Esophagus (tissue), 2 donors: ENCODE measurements around the gene RASA2. TPM values are rescaled to one million over a fixed set of nuclear protein-coding genes. Genes with fewer than 3 reads are reported as not detected.
"Not testable (repeated sequence)": the region's sequence is repeated elsewhere in the genome, so short reads cannot be mapped to it uniquely, and the experiment has no call there.

ENCODE experiments used
- H3K27ac ChIP-seq, 2 donors: one replicate each; pipeline ENCODE4 v1.5.1; 2013; ENCODE audit warnings: low read depth in 2 of 2, mild to moderate bottlenecking in 2 of 2, inconsistent platforms in 1 of 2, low read length in 1 of 2, moderate library complexity in 1 of 2
- H3K27me3 ChIP-seq, 2 donors: one replicate each; pipeline ENCODE4 v1.6.1; 2013; ENCODE audit warnings: low read length in 2 of 2, control low read depth in 1 of 2, mild to moderate bottlenecking in 1 of 2; ENCODE audit not compliant: insufficient read depth in 2 of 2, control insufficient read depth in 1 of 2
- H3K36me3 ChIP-seq, 2 donors: one replicate each; pipeline ENCODE4 v1.6.1; 2013; ENCODE audit warnings: low read length in 1 of 2; ENCODE audit not compliant: control insufficient read depth in 2 of 2, insufficient read depth in 2 of 2
- H3K4me1 ChIP-seq, 2 donors: one replicate each; pipeline ENCODE4 v1.6.1; 2013; ENCODE audit warnings: low read length in 1 of 2; ENCODE audit not compliant: control insufficient read depth in 2 of 2, insufficient read depth in 2 of 2
- H3K4me3 ChIP-seq, 2 donors: one replicate each; pipeline ENCODE4 v1.5.1; 2013; ENCODE audit warnings: low read length in 2 of 2, mild to moderate bottlenecking in 2 of 2, low read depth in 1 of 2, moderate library complexity in 1 of 2
- H3K9me3 ChIP-seq, 2 donors: one replicate each; pipeline ENCODE4 v1.6.1; 2013; ENCODE audit warnings: mild to moderate bottlenecking in 2 of 2, low read depth in 1 of 2, low read length in 1 of 2, moderate library complexity in 1 of 2; ENCODE audit not compliant: control insufficient read depth in 2 of 2, insufficient read depth in 1 of 2
- WGBS, 2 donors: extraction: QIAGEN DNeasy Blood & Tissue Kit; methylation state at CpG; one replicate each; pipeline ENCODE4 v1.1.7; 2013; 5-methylcytosine and 5-hydroxymethylcytosine counted together
- polyA plus RNA-seq, 2 donors: library from polyadenylated mRNA; stranded (reverse); fragments of 200-250 nt; gene quantifications; one replicate each; pipeline ENCODE4 v1.2.3, GENCODE V29; 2013
- donor health status: healthy with polysubstance abuse.
- donor health status: Bipolar disorder and iron deficiency.

RASA2 gene
- polyA plus RNA-seq, 2 donors: 4.0 to 6.9 TPM

DNA sequence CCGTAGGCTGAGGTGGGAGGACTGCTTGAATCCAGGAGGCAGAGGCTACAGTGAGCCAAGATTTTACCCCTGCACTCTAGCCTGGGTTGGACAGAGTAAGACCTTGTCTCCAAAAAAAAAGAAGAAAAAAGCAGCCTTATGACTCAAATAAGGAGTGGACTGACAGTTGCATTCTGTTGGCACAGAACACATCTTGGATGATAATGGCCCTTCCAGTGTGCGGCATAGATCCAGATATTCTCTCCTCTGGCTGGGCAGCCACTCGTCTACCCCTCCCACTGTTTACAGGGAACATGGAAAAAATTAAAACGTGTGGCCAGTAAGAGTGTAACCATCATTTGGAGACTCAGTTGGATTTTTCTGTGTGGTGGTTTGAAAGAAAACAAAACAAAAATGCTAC lies 132.6 kb downstream of the RASA2 start:
- Histone ChIP-seq H3K4me1 (no peaks in the 10 kb centered on the region), H3K4me3 (no peak overlapping the region), H3K27me3 (no peaks in the 10 kb centered on the region), H3K36me3 (no peaks in the 10 kb centered on the region), H3K27ac (no peak overlapping the region), H3K9me3 (no peaks in the 10 kb centered on the region)
- WGBS, 2 donors: 65 to 68% methylated on average over 4 of the region's 4 CpGs

DNA sequence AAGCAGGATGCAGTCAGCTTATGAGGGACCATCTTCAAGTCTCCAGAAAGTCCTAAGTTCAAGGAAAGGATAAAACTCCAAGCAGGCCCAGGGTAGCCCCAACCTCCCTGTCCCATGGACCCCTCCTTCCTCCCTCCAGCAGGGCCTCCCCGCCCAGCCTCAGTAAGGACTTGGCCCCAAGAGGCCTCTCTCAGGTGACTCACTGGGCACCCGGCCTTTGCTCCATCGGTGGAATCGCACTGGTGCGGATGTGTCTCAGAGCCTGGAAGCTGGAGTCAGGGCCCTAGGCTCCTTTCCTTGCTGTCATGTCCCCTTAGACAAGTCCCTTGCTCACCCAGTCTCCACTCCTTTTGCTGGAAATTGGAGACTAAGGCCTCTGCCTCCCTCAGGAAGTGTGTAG lies 136.9 kb downstream of the RASA2 start:
- Histone ChIP-seq H3K27me3 (no peaks in the 10 kb centered on the region), H3K4me3 (no peak overlapping the region), H3K36me3 (no peaks in the 10 kb centered on the region), H3K9me3 (no peaks in the 10 kb centered on the region), H3K4me1 (no peaks in the 10 kb centered on the region), H3K27ac (no peak overlapping the region)
- WGBS, 2 donors: 75 to 78% methylated on average over 5 of the region's 5 CpGs

DNA sequence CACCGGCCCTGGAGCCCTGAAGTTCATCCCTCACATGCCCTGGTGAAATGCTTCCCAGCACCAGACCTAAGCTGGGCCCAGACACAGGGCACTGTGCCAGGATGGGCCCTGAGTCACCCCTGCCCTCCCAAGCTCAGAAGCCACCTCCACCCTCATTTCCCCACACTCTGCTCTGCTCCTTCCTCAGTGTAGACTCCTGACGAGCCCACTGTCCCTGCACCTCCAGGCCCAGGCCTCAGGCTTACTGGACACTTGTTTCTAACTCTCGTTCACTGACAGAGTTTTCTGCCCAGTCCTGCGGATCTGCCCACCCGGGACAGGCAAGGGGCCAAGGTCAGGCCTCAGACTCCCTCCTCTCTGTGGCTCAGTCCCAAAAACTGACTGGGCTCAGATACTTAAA lies 138.7 kb downstream of the RASA2 start:
- Histone ChIP-seq H3K27me3 (no peaks in the 10 kb centered on the region), H3K36me3 (no peaks in the 10 kb centered on the region), H3K4me3 (no peak overlapping the region), H3K9me3 (peaks cover 0 to 2% of the 10 kb centered on the region in 2 donors), H3K4me1 (no peaks in the 10 kb centered on the region), H3K27ac (no peak overlapping the region)
- 54 to 67% methylated on average over 5 of the region's 5 CpGs for WGBS, 2 donors

DNA sequence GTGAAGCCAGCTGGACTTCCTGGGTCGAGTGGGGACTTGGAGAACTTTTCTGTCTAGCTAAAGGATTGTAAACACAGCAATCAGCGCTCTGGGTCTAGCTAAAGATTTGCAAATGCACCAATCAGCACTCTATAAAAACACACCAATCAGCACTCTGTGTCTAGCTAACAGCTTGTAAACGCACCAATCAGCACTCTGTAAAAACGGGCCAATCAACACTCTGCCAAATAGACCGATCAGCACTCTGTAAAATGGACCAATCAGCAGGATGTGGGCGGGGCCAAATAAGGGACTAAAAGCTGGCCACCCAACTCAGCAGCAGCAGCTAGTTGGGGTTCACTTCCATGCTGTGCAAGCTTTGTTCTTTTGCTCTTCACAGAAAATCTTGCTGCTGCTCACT lies 141.5 kb downstream of the RASA2 start:
- not testable (repeated sequence) for H3K4me1 ChIP-seq, H3K27me3 ChIP-seq, H3K36me3 ChIP-seq, H3K27ac ChIP-seq, H3K4me3 ChIP-seq, H3K9me3 ChIP-seq
- 76 to 82% methylated on average over 6 of the region's 6 CpGs for WGBS, 2 donors

DNA sequence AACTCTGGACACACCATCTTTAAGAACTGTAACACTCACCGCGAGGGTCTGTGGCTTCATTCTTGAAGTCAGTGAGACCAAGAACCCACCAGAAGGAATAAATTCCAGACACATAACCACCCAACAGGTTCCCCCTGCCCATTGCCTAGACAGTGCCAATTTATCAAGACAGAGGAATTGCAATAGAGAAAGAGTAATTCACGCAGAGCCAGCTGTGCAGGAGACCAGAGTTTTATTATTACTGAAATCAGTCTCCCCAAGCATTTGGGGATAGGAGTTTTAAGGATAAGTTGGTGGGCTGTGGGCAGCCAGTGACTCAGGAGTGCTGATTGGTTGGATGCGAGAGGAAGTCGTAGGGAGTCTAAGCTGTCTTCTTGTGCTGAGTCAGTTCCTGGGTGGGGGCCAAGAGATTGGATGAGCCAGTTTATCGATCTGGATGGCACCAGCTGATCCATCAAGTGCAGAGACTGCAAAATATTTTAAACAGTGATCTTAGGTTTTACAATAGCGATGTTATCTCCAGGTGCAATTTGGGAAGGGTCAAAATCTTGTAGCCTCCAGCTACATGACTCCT lies 142.1 kb downstream of the RASA2 start:
- 76 to 78% methylated on average over 7 of the region's 7 CpGs for WGBS, 2 donors
- H3K4me1 ChIP-seq, H3K27me3 ChIP-seq, H3K9me3 ChIP-seq, H3K27ac ChIP-seq, H3K4me3 ChIP-seq, H3K36me3 ChIP-seq: not testable (repeated sequence)

DNA sequence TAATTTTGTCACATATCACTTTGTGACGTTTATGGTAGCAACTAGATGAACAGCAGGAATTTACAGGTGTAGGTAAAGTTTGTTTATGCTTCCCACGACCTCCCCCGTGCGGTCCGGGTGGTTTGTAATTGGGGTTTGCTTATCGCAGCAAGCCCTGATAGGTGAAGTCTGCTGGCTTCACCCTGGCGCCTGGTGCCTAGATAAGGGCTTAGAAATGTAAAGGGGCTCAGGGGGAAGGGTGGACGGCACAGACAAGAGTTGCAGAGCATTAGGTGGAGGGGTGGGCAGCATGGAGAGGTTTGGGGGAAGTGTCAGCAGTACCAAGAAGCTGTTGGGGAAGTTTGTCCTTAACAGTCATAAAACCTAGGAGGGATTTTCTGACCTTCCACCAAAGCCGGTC lies 143.1 kb downstream of the RASA2 start:
- 48 to 53% methylated on average over 9 of the region's 9 CpGs for WGBS, 2 donors
- no peak overlapping the region for H3K27ac ChIP-seq
- peaks cover 0 to 2% of the 10 kb centered on the region in 2 donors for H3K9me3 ChIP-seq
- no peaks in the 10 kb centered on the region for H3K4me1 ChIP-seq
- no peaks in the 10 kb centered on the region for H3K36me3 ChIP-seq
- H3K4me3 ChIP-seq: no peak overlapping the region
- no peaks in the 10 kb centered on the region for H3K27me3 ChIP-seq

DNA sequence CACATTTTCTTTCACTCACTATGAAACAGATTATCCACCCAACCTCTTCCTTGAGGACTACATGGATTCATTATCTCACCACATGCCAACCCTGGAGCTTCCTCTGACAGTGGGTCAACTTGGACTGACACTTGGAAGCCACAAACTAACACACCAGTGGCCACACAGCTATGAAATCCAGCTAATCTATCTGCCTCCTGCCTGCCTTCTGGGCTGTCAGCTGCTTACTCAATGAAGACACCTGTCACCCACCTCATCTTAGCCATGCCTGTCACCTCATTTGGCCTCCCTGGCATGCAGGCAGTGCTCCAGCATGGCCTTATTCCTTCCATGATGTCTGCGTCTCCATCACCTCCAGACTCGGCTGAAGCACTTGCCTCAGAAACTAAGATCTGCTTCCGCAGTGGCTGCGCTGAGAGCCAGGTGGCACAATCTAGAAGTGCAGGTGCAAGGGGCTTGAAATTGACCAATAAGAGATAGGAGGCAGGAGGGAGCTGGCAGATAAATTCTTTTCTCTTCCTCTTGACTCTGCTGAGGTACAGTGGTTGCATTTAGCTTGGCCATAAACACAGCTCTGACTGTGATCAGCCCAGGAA lies 146.1 kb downstream of the RASA2 start:
- Histone ChIP-seq H3K36me3 (no peaks in the 10 kb centered on the region), H3K27me3 (no peaks in the 10 kb centered on the region), H3K27ac (no peak overlapping the region), H3K4me3 (no peak overlapping the region), H3K4me1 (no peaks in the 10 kb centered on the region), H3K9me3 (peaks cover 0 to 2% of the 10 kb centered on the region in 2 donors)
- WGBS, 2 donors: 74 to 84% methylated on average over 4 of the region's 4 CpGs

DNA sequence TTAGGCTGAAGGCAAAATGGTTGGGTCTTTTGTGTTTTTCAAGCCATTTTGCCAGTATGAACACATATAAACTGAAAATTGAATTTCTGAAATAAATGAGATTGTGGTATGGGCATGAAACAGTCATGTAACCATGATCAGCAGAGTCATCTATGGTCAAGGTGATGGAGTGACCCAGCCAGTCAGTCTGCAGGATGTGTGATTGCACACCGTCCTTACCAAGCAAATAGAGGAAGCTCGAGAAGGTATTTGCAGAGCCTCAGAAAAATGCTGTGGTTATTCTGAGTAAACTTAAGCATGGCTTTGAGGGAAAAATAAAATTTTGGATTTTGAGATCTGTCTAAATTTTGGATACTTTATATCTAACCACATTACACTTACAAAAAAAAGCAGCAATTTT lies 155.4 kb downstream of the RASA2 start:
- Histone ChIP-seq H3K27me3 (no peaks in the 10 kb centered on the region), H3K9me3 (no peaks in the 10 kb centered on the region), H3K27ac (no peak overlapping the region), H3K4me1 (no peaks in the 10 kb centered on the region), H3K4me3 (no peak overlapping the region), H3K36me3 (no peaks in the 10 kb centered on the region)
- 63 to 68% methylated on average over 2 of the region's 2 CpGs for WGBS, 2 donors

DNA sequence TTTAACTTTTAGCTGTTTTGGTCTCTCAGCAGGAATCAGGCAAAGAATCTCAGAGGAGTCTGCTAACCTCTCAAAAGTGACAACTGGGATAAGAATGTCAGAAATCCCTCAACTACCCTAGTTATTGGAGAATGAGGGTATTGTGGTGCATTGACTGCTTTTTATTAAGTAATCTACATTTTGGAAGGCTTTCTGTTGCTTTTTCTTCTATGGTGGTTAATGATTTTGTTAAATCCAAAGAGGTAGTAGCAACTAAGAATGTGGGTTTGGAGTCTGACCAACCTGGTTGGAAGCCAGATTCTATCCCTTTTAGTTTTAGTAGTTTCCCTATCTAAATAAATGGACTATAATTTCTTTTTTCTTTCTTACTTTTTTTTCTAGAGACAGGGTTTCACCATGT lies 156.6 kb downstream of the RASA2 start:
- Histone ChIP-seq H3K27ac (no peak overlapping the region), H3K4me3 (no peak overlapping the region), H3K9me3 (no peaks in the 10 kb centered on the region), H3K27me3 (no peaks in the 10 kb centered on the region), H3K36me3 (no peaks in the 10 kb centered on the region), H3K4me1 (no peaks in the 10 kb centered on the region)

DNA sequence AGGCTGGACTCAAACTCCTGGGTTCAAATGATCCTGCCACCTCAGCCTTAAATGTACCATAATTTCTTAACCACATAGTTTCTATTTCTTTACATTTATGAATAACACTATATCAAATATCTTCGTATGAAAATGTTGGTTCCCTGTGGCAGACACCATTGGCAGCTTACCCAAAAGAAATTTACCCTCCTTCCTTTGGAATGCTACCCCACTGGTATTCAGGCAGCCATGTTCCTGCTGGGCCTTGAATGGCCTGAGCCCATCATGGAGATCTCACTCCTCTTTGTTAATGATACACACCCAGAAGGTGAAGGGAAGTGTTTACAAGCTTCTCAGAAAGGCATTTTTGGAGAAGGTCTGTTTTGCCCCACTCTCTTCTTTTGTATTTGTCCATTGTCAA lies 157.0 kb downstream of the RASA2 start:
- H3K4me3 ChIP-seq: no peak overlapping the region
- no peaks in the 10 kb centered on the region for H3K27me3 ChIP-seq
- no peaks in the 10 kb centered on the region for H3K9me3 ChIP-seq
- H3K4me1 ChIP-seq: no peaks in the 10 kb centered on the region
- H3K27ac ChIP-seq: no peak overlapping the region
- 45 to 52% methylated on average over 1 of the region's 1 CpG for WGBS, 2 donors
- H3K36me3 ChIP-seq: no peaks in the 10 kb centered on the region
